ENCODE results near the gene SPESP1.
A peak's percentile ranks its signal among the peaks of the same experiment; 100 is the strongest.

The SPESP1 gene

GRCh38 chr15:68993276-68993675 is 63.0 kb downstream of the SPESP1 start:
- no peak for DNase-seq

GRCh38 chr15:68994149-68994548 is 63.8 kb downstream of the SPESP1 start:
- DNase-seq, result peak; percentile 76

- no peak for DNase-seq
Observed at GRCh38 chr15:68994981-68995761, 64.8 kb downstream of the SPESP1 start.
